Mesothelial cell of epicardium (in vitro differentiated cells): ENCODE data around the gene GIPR. TPM values are rescaled to one million over a fixed set of nuclear protein-coding genes. Genes with fewer than 3 reads are reported as not detected.
A peak's percentile ranks its signal among the peaks of the same experiment; 100 is the strongest.

Source experiments
- DNase-seq, 2 experiments: peaks; one replicate each; pipeline ENCODE4 v3.0.0; 2021; ENCODE audit warnings: low spot score in 2 of 2; ENCODE audit not compliant: unreplicated experiment in 2 of 2
- H3K27ac Mint-ChIP-seq: 2 replicates; pipeline ENCODE4 v1.8.0; 2021; ENCODE audit warnings: mixed read lengths
- H3K27me3 Mint-ChIP-seq: 2 replicates; pipeline ENCODE4 v1.8.0; 2021; ENCODE audit warnings: low read depth, mixed read lengths
- H3K36me3 Mint-ChIP-seq: 2 replicates; pipeline ENCODE4 v1.8.0; 2021; ENCODE audit warnings: mixed read lengths
- H3K4me1 Mint-ChIP-seq: 2 replicates; pipeline ENCODE4 v1.8.0; 2021; ENCODE audit warnings: mixed read lengths
- H3K4me3 Mint-ChIP-seq: 2 replicates; pipeline ENCODE4 v1.8.0; 2021; ENCODE audit warnings: mild to moderate bottlenecking, moderate library complexity, mixed read lengths
- H3K9me3 Mint-ChIP-seq: 2 replicates; pipeline ENCODE4 v1.8.0; 2021; ENCODE audit warnings: mixed read lengths
- total RNA-seq: library from RNA; stranded (reverse); gene quantifications from 3 replicates; pipeline ENCODE4 v1.2.1, GENCODE V29; 2021
- TF ChIP-seq, protein P1 (sequence below): fragments of 200-600 bp; sonication (generic); IDR thresholded peaks from one replicate; pipeline ENCODE4 v1.5.0; 2021; ENCODE audit warnings: antibody characterized with exemption; ENCODE audit not compliant: unreplicated experiment

The GIPR gene
- total RNA-seq, 1 donor from 2014 or later = 5.1 TPM

DNA sequence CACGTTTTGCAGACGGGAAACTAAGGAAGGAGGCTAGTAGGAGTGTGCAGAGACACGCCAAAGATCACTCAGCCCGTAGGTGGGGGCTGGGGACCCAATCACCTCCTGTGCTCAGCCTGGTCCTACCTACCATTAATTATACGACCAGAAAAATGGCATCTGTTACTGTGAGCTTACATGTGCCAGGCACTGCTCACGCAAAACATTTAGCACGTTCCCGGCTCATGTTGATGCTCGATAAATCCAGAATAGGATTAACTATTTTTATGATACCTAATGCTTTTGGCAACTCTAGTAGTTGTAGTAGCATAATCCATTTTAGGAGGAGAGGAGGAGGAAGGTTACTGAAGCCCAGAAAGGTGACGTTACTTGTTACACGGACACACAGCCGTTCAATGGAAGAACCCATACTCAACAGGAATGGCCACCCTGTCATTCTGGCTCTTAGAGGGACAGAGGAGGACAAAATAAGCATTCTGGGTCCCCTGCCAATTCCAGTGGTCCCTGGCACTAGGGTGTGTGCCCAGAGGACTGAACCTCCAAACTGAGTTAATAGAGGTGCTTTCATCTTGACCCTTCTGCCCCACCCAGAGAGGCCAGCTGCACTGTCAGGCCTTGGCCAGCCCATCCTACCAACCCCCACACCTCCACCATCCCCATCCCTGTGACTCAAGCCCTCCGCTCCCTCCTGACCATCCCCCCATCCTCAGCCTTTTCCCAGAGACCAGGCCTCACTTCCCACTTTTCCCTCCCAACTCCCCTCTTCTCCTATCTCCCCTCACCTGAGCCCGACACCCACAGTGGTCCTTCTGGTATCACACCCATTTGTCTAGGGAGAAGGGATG lies 23.9 kb upstream of the GIPR start:
- DNase-seq = no peak
- Mint-ChIP-seq H3K27me3 (peaks cover 9% of the 10 kb centered on the region), H3K9me3 (no peaks in the 10 kb centered on the region), H3K4me1 (peaks cover 37% of the 10 kb centered on the region), H3K36me3 (no peaks in the 10 kb centered on the region), H3K4me3 (peak overlapping the region; percentile 66), H3K27ac (peak overlapping the region; percentile 45)
- TF ChIP-seq, protein P1, sequence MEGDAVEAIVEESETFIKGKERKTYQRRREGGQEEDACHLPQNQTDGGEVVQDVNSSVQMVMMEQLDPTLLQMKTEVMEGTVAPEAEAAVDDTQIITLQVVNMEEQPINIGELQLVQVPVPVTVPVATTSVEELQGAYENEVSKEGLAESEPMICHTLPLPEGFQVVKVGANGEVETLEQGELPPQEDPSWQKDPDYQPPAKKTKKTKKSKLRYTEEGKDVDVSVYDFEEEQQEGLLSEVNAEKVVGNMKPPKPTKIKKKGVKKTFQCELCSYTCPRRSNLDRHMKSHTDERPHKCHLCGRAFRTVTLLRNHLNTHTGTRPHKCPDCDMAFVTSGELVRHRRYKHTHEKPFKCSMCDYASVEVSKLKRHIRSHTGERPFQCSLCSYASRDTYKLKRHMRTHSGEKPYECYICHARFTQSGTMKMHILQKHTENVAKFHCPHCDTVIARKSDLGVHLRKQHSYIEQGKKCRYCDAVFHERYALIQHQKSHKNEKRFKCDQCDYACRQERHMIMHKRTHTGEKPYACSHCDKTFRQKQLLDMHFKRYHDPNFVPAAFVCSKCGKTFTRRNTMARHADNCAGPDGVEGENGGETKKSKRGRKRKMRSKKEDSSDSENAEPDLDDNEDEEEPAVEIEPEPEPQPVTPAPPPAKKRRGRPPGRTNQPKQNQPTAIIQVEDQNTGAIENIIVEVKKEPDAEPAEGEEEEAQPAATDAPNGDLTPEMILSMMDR = no peak

DNA sequence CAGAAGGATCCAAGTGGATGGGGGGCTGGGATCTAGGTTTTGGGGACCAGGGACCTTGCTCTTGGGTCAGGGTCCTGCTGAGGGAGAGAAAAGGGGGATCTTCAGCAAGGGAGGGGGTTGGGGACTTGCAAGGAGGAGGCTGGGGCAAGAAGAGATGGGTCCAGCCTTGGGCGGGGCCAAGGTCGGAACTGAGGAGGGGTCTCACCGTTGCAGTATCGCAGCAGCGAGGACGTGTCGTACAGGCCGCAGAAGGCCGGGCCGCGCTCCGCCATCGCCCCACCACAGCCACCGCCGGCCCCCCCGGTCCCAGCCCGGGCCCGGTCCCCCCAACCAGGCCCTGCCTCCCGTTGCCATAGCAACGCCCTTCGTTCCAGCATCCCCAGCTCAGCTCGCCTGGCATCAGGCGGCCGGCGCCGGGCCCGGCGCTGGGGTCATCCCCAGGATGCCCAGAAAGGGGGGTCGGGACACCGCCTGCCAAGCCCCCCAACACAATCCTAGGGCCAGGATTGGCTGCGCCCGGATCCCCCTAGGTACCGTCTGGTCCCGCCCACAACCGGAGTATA lies 22.9 kb upstream of the GIPR start:
- peaks cover 37% of the 10 kb centered on the region for H3K4me1 Mint-ChIP-seq
- H3K36me3 Mint-ChIP-seq = no peaks in the 10 kb centered on the region
- H3K4me3 Mint-ChIP-seq = peak overlapping the region; percentile 70
- no peaks in the 10 kb centered on the region for H3K9me3 Mint-ChIP-seq
- peaks cover 9% of the 10 kb centered on the region for H3K27me3 Mint-ChIP-seq
- no peak for DNase-seq
- TF ChIP-seq, protein P1 = no peak
- no peak overlapping the region for H3K27ac Mint-ChIP-seq

DNA sequence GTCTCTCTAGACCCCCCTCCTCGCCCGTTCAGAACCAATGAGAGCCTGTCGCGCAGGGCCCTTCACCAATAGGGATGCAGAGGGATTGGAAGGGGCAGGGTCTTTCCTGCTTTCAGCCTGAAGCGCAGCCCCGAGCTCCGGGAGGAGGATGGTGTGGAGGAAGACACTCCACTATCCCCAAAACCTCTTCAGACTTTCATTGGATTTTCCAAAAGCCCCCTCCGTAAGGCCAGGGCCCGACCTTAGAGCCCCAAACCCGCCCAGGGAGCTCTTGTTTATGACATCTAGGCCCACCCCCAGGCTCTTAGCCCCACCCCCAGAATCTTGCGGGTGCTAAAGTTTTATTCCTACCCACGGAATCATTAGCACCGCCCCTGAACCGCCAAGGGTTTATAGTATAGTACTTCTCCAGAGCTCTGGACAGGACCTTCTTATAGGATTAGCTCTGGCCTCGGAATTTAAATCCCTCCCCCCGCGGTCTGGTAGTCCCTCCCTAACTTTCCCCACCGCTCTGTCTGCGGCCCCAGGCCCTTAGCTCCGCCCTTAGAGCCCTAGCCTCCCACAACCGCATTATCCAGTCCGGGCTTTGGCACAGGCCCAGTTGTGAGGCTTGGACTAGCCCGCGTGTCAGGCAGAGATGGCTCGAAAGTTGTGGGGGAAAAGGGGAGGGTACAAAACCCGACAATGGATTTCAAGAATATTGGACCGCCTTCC lies 22.2 kb upstream of the GIPR start:
- peak overlapping the region; percentile 95 for H3K27ac Mint-ChIP-seq
- DNase-seq = peak; percentile 80 to 87
- H3K4me3 Mint-ChIP-seq = peak overlapping the region; percentile 70
- peaks cover 35% of the 10 kb centered on the region for H3K4me1 Mint-ChIP-seq
- H3K27me3 Mint-ChIP-seq = peaks cover 9% of the 10 kb centered on the region
- no peaks in the 10 kb centered on the region for H3K9me3 Mint-ChIP-seq
- TF ChIP-seq, protein P1 = no peak
- H3K36me3 Mint-ChIP-seq = no peaks in the 10 kb centered on the region

DNA sequence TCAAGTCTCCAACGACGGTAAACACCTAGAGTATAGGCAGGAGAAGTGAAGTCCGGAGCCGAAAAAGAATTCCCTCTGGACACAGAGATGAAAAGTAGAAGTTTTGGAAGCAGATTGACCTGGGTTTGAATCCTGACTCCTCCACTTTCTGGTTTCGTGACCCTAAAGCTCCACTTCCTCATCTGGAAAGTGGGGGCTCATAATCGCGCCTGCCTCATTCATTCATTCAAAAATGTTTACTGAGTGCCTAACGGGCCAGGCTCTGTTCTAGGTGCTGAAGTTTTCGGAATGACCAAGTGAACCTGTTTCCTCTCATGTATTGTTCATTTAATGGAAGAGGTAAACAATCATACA lies 21.7 kb upstream of the GIPR start:
- peaks cover 30% of the 10 kb centered on the region for H3K4me1 Mint-ChIP-seq
- peak overlapping the region; percentile 95 for H3K27ac Mint-ChIP-seq
- TF ChIP-seq, protein P1 = no peak
- no peak for DNase-seq
- H3K27me3 Mint-ChIP-seq = peaks cover 9% of the 10 kb centered on the region
- no peaks in the 10 kb centered on the region for H3K36me3 Mint-ChIP-seq
- peak overlapping the region; percentile 70 for H3K4me3 Mint-ChIP-seq
- H3K9me3 Mint-ChIP-seq = no peaks in the 10 kb centered on the region

DNA sequence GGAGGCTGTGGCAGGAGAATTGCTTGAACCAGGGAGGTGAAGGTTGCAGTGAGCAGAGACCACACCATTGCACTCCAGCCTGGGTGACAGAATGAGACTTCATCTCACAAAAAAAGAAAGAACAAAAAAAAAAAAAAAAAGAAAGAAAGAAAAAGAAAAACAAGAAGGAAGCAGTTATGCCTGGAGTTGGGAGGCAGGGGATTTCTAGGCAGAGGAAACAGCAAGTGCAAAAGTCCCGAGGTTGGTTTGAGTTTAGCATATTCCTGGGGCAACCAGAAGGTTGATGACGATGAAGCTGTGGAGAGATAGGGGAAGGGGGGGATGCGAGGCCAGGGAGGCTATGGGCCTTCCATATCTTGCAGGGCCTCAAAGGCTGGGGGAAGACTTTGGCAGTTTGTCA lies 17.3 kb upstream of the GIPR start:
- no peak for DNase-seq
- Mint-ChIP-seq H3K27me3 (no peaks in the 10 kb centered on the region), H3K27ac (no peak overlapping the region), H3K36me3 (no peaks in the 10 kb centered on the region), H3K9me3 (no peaks in the 10 kb centered on the region), H3K4me3 (no peak overlapping the region), H3K4me1 (peaks cover 15% of the 10 kb centered on the region)
- TF ChIP-seq, protein P1 = no peak
